Measurements from ENCODE around the gene ZBTB7A. TPM values are rescaled to one million over a fixed set of nuclear protein-coding genes. Genes with fewer than 3 reads are reported as not detected.

ZBTB7A gene
- total RNA-seq, 1 experiment from 2014 or later: 27.9 TPM

GRCh38 chr19:4030981-4031380 lies 35.7 kb downstream of the ZBTB7A start (continued):
- TF ChIP-seq KAT7 (CRISPR knock-in tag; IDR thresholded peaks at IDR 0.05; ENCODE audit: borderline replicate concordance) (no peak), AFF4 (CRISPR knock-in tag; IDR thresholded peaks at IDR 0.05; ENCODE audit: borderline replicate concordance) (no peak), ZNF396 (CRISPR knock-in tag; IDR thresholded peaks at IDR 0.05; ENCODE audit: borderline replicate concordance) (no peak), ATF6 (CRISPR knock-in tag; IDR thresholded peaks at IDR 0.05) (no peak), FOXP1 (CRISPR knock-in tag; IDR thresholded peaks at IDR 0.05; ENCODE audit: borderline replicate concordance) (no peak), E2F5 (CRISPR knock-in tag; IDR thresholded peaks at IDR 0.05) (no peak)

GRCh38 chr19:4030552-4030951 lies 36.1 kb downstream of the ZBTB7A start:
- DNase-seq (ENCODE audit: low spot score) (no peak), ATAC-seq (no peak)
- Mint-ChIP-seq H3K27ac (no peak overlapping the region), H3K4me1 (no peaks in the 10 kb centered on the region), H3K27me3 (ENCODE audit: low read depth) (no peaks in the 10 kb centered on the region), H3K36me3 (peaks cover 18% of the 10 kb centered on the region), H3K9me3 (no peaks in the 10 kb centered on the region), H3K4me3 (no peak overlapping the region)
- CTCF ChIA-PET: no interaction called here
- no peak for TF ChIP-seq RORB (CRISPR knock-in tag; IDR thresholded peaks at IDR 0.05)
- no peak for TF ChIP-seq KAT7 (CRISPR knock-in tag; IDR thresholded peaks at IDR 0.05; ENCODE audit: borderline replicate concordance)
- TF ChIP-seq CREB1 (CRISPR knock-in tag; IDR thresholded peaks at IDR 0.05): no peak
- no peak for TF ChIP-seq TEAD1 (CRISPR knock-in tag; IDR thresholded peaks at IDR 0.05)
- no peak for TF ChIP-seq IRF1 (CRISPR knock-in tag; IDR thresholded peaks at IDR 0.05)
- no peak for TF ChIP-seq ATF2 (CRISPR knock-in tag; IDR thresholded peaks at IDR 0.05; ENCODE audit: borderline replicate concordance, low read depth)
- no peak for TF ChIP-seq STAT6 (CRISPR knock-in tag; conservative IDR thresholded peaks at IDR 0.05; ENCODE audit: low read depth)
- TF ChIP-seq ESRRA (CRISPR knock-in tag; IDR thresholded peaks at IDR 0.05; ENCODE audit: borderline replicate concordance): no peak
- no peak for TF ChIP-seq ZNF232 (CRISPR knock-in tag; IDR thresholded peaks at IDR 0.05)
- no peak for TF ChIP-seq OVOL2 (CRISPR knock-in tag; IDR thresholded peaks at IDR 0.05; ENCODE audit: borderline replicate concordance)
- no peak for TF ChIP-seq USF1 (CRISPR knock-in tag; IDR thresholded peaks at IDR 0.05)
- no peak for TF ChIP-seq RELA (CRISPR knock-in tag; IDR thresholded peaks at IDR 0.05; ENCODE audit: borderline replicate concordance)
- TF ChIP-seq ZNF317 (CRISPR knock-in tag; IDR thresholded peaks at IDR 0.05; ENCODE audit: borderline replicate concordance, low read depth): no peak
- no peak for TF ChIP-seq JUN (CRISPR knock-in tag; IDR thresholded peaks at IDR 0.05)
- TF ChIP-seq GABPB1 (CRISPR knock-in tag; IDR thresholded peaks at IDR 0.05): no peak
- TF ChIP-seq ZNF416 (CRISPR knock-in tag; IDR thresholded peaks at IDR 0.05): no peak
- TF ChIP-seq ATF6 (CRISPR knock-in tag; IDR thresholded peaks at IDR 0.05): no peak
- POLR2A ChIA-PET: no interaction called here
